SK-N-SH (cell line): Measurements from ENCODE around the gene FOXK2. TPM values are rescaled to one million over a fixed set of nuclear protein-coding genes. Genes with fewer than 3 reads are reported as not detected.

Source experiments
- CTCF ChIA-PET: fragments of 300-600, 350-600 bp; formaldehyde crosslinking; extraction: SDS; loops from one replicate; lab custom pipeline; 2021; lab: Yijun Ruan, JAX
- POLR2A ChIA-PET: fragments of 350-600 bp; sonication (Branson Sonifier 250); formaldehyde crosslinking; extraction: SDS; loops from one replicate; lab custom pipeline; 2020; ENCODE audit warnings: antibody characterized with exemption, inconsistent platforms; lab: Yijun Ruan, JAX
- DNase-seq: peaks from one replicate; pipeline ENCODE4 v3.0.0; 2012
- H2AFZ ChIP-seq: fragments of 200-600 bp; sonication (generic); 2 replicates; pipeline ENCODE4 v1.8.1; 2016; ENCODE audit warnings: antibody characterized with exemption, mild to moderate bottlenecking, low read depth
- H3F3A ChIP-seq: fragments of 200-600 bp; sonication (generic); replicated peaks from 2 replicates; pipeline ENCODE3; 2016; ENCODE audit warnings: antibody characterized with exemption, mild to moderate bottlenecking; ENCODE audit not compliant: insufficient read depth
- H3K27ac ChIP-seq, 2 experiments: fragments of 200-500 bp in 1 of 2; fragments of 200-600 bp in 1 of 2; sonication (Bioruptor generic) in 1 of 2; sonication (generic), shearing (Covaris generic) in 1 of 2; 2 replicates each; pipeline versions ENCODE4 v1.5.1 to v1.6.1; 2014 to 2016; ENCODE audit warnings: low read depth in 2 of 2, inconsistent platforms in 1 of 2, low read length in 1 of 2, mild to moderate bottlenecking in 1 of 2, mixed read lengths in 1 of 2
- H3K27me3 ChIP-seq: fragments of 200-600 bp; sonication (generic), shearing (Covaris generic); 2 replicates; pipeline ENCODE4 v1.6.1; 2016; ENCODE audit warnings: mixed run types; ENCODE audit not compliant: insufficient read depth
- H3K36me3 ChIP-seq, 2 experiments: fragments of 200-500 bp in 1 of 2; fragments of 200-600 bp in 1 of 2; sonication (Bioruptor generic) in 1 of 2; sonication (generic) in 1 of 2; replicated peaks in 1 of 2; 2 replicates each; pipeline versions ENCODE3 to v1.5.1; 2014 to 2016; ENCODE audit warnings: low read length in 1 of 2, mild to moderate bottlenecking in 1 of 2; ENCODE audit not compliant: insufficient read depth in 2 of 2, control insufficient read depth in 1 of 2
- H3K4me1 ChIP-seq, 2 experiments: fragments of 200-500 bp in 1 of 2; fragments of 200-600 bp in 1 of 2; sonication (Bioruptor generic) in 1 of 2; sonication (generic), shearing (Covaris generic) in 1 of 2; 2 replicates each; pipeline versions ENCODE4 v1.5.1 to v1.6.1; 2014 to 2016; ENCODE audit warnings: low read depth in 1 of 2, low read length in 1 of 2, mixed run types in 1 of 2; ENCODE audit not compliant: insufficient read depth in 2 of 2, control insufficient read depth in 1 of 2
- H3K4me2 ChIP-seq: fragments of 200-600 bp; sonication (generic), shearing (Covaris generic); 2 replicates; pipeline ENCODE4 v1.6.1; 2017; ENCODE audit warnings: mixed run types
- H3K4me3 ChIP-seq, 2 experiments: fragments of 200-500 bp in 1 of 2; fragments of 200-600 bp in 1 of 2; sonication (Bioruptor generic) in 1 of 2; sonication (generic), shearing (Covaris generic) in 1 of 2; 2 replicates each; pipeline versions ENCODE4 v1.5.1 to v1.8.1; 2014 to 2016; ENCODE audit warnings: low read depth in 2 of 2, inconsistent platforms in 1 of 2, low read length in 1 of 2, mild to moderate bottlenecking in 1 of 2, mixed read lengths in 1 of 2, moderate library complexity in 1 of 2
- H3K79me2 ChIP-seq: fragments of 200-600 bp; sonication (generic); 2 replicates; pipeline ENCODE4 v1.8.1; 2017; ENCODE audit warnings: mild to moderate bottlenecking; ENCODE audit not compliant: insufficient read depth
- H3K9ac ChIP-seq: fragments of 200-600 bp; sonication (generic); 2 replicates; pipeline ENCODE4 v1.6.1; 2017; ENCODE audit warnings: mixed run types
- H3K9me2 ChIP-seq: fragments of 200-600 bp; sonication (generic); 2 replicates; pipeline ENCODE4 v1.6.1; 2017; ENCODE audit warnings: mixed run types
- H3K9me3 ChIP-seq: fragments of 200-600 bp; sonication (generic); 2 replicates; pipeline ENCODE4 v1.6.1; 2017; ENCODE audit warnings: mixed run types, mild to moderate bottlenecking, moderate library complexity
- H4K20me1 ChIP-seq: fragments of 200-600 bp; sonication (generic); 2 replicates; pipeline ENCODE4 v1.6.1; 2017; ENCODE audit warnings: mild to moderate bottlenecking, mixed run types; ENCODE audit not compliant: insufficient read depth
- FOXJ3 ChIP-seq: sonication (generic); formaldehyde crosslinking; IDR thresholded peaks from 2 replicates; pipeline ENCODE4 v1.5.1; 2020; ENCODE audit warnings: mild to moderate bottlenecking, missing genetic modification reagents
- FOXM1 ChIP-seq: IDR thresholded peaks from 2 replicates; pipeline ENCODE4 v1.4.0; 2012; ENCODE audit warnings: low read depth, mild to moderate bottlenecking
- GATA2 ChIP-seq: sonication (generic); formaldehyde crosslinking; IDR thresholded peaks from 2 replicates; pipeline ENCODE4 v1.5.0; 2020; ENCODE audit warnings: mild to moderate bottlenecking, missing genetic modification reagents
- NRF1 ChIP-seq: IDR thresholded peaks from 2 replicates; pipeline ENCODE4 v1.6.1; 2012; ENCODE audit warnings: low read depth, mild to moderate bottlenecking, low read length
- POLR2AphosphoS5 ChIP-seq: IDR thresholded peaks from 2 replicates; pipeline ENCODE4 v1.6.1; 2012; ENCODE audit warnings: low read depth, low read length
- SIN3A ChIP-seq: IDR thresholded peaks from 2 replicates; pipeline ENCODE4 v1.6.1; 2012; ENCODE audit warnings: low read depth, mild to moderate bottlenecking, low read length, moderate library complexity, borderline replicate concordance
- SMC3 ChIP-seq: IDR thresholded peaks from 2 replicates; pipeline ENCODE4 v1.6.1; 2012; ENCODE audit warnings: low read depth, low read length, improper control_type of control experiment
- TCF12 ChIP-seq: IDR thresholded peaks from 2 replicates; pipeline ENCODE4 v1.4.0; 2012
- TEAD4 ChIP-seq: IDR thresholded peaks from 2 replicates; pipeline ENCODE4 v1.4.0; 2012; ENCODE audit warnings: mild to moderate bottlenecking, borderline replicate concordance; ENCODE audit not compliant: insufficient read depth
- WGBS: methylation state at CpG from one replicate; pipeline ENCODE4 v1.1.6; 2017; ENCODE audit warnings: low lambda C conversion rate; 5-methylcytosine and 5-hydroxymethylcytosine counted together
- polyA plus RNA-seq, 3 experiments: library from polyadenylated mRNA; depleted of rRNA; stranded (reverse); fragments of >200 nt; gene quantifications; 2 replicates each; pipeline ENCODE4 v1.2.3, GENCODE V29; 2012
- TF ChIP-seq, protein P1 (sequence below): fragments of 200-600 bp; sonication (generic); IDR thresholded peaks from 2 replicates; pipeline ENCODE4 v1.6.1; 2017; ENCODE audit warnings: antibody characterized with exemption, mild to moderate bottlenecking, moderate library complexity
- TF ChIP-seq, protein P2 (sequence below): IDR thresholded peaks from 2 replicates; pipeline ENCODE4 v1.4.0; 2012; ENCODE audit warnings: low read depth, borderline replicate concordance
- TF ChIP-seq, protein P3 (sequence below): fragments of 150-350 bp; IDR thresholded peaks from 2 replicates; pipeline ENCODE4 v1.6.1; 2016; ENCODE audit warnings: mild to moderate bottlenecking, low read depth, low read length
- TF ChIP-seq, protein P4 (sequence below): fragments of 150-350 bp; IDR thresholded peaks from 2 replicates; pipeline ENCODE4 v1.6.1; 2017; ENCODE audit warnings: antibody characterized with exemption, low read length, low read depth, borderline replicate concordance

FOXK2 gene
- polyA plus RNA-seq, 1 of the 3 experiments (the other 2 are of a cell fraction) = 36.4 TPM

DNA sequence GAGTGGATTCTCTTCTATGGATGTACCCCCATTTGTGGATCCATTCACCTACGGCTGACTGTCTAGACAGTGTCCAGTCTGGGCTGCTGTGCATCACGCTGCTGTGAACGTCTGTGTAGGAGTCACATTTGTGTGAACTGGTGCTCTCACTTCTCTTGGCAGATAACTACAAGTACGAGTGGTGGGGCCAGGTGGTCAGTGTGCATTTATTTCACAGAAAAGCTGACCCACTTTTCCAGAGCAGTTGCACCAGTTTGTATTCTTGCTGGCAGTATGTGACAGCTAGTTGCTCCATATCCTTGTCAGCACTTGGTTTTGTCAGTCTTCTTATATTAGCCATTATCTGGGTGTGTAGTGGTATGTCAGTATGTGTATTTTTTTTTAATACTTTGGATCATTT, 28.4 kb downstream of the FOXK2 start:
- ChIA-PET CTCF (interaction anchor here (0.9 to 1.3 kb wide), 3 partner anchors 12 to 82 kb away, joined by 3 to 4 read pairs (median 3); no protein-coding TSS in a partner anchor), POLR2A (no interaction called here)
- H3K9me3 ChIP-seq = no peaks in the 10 kb centered on the region
- DNase-seq = no peak
- TF ChIP-seq FOXJ3 (CRISPR knock-in tag) (no peak), GATA2 (no peak), FOXM1 (no peak), TCF12 (no peak), POLR2AphosphoS5 (no peak), TEAD4 (no peak), NRF1 (no peak), SIN3A (no peak), SMC3 (no peak)
- TF ChIP-seq, protein P1, sequence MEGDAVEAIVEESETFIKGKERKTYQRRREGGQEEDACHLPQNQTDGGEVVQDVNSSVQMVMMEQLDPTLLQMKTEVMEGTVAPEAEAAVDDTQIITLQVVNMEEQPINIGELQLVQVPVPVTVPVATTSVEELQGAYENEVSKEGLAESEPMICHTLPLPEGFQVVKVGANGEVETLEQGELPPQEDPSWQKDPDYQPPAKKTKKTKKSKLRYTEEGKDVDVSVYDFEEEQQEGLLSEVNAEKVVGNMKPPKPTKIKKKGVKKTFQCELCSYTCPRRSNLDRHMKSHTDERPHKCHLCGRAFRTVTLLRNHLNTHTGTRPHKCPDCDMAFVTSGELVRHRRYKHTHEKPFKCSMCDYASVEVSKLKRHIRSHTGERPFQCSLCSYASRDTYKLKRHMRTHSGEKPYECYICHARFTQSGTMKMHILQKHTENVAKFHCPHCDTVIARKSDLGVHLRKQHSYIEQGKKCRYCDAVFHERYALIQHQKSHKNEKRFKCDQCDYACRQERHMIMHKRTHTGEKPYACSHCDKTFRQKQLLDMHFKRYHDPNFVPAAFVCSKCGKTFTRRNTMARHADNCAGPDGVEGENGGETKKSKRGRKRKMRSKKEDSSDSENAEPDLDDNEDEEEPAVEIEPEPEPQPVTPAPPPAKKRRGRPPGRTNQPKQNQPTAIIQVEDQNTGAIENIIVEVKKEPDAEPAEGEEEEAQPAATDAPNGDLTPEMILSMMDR = no peak
- TF ChIP-seq, protein P2, sequence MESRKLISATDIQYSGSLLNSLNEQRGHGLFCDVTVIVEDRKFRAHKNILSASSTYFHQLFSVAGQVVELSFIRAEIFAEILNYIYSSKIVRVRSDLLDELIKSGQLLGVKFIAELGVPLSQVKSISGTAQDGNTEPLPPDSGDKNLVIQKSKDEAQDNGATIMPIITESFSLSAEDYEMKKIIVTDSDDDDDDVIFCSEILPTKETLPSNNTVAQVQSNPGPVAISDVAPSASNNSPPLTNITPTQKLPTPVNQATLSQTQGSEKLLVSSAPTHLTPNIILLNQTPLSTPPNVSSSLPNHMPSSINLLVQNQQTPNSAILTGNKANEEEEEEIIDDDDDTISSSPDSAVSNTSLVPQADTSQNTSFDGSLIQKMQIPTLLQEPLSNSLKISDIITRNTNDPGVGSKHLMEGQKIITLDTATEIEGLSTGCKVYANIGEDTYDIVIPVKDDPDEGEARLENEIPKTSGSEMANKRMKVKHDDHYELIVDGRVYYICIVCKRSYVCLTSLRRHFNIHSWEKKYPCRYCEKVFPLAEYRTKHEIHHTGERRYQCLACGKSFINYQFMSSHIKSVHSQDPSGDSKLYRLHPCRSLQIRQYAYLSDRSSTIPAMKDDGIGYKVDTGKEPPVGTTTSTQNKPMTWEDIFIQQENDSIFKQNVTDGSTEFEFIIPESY = no peak
- TF ChIP-seq, protein P3, sequence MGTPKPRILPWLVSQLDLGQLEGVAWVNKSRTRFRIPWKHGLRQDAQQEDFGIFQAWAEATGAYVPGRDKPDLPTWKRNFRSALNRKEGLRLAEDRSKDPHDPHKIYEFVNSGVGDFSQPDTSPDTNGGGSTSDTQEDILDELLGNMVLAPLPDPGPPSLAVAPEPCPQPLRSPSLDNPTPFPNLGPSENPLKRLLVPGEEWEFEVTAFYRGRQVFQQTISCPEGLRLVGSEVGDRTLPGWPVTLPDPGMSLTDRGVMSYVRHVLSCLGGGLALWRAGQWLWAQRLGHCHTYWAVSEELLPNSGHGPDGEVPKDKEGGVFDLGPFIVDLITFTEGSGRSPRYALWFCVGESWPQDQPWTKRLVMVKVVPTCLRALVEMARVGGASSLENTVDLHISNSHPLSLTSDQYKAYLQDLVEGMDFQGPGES = no peak
- TF ChIP-seq, protein P4, sequence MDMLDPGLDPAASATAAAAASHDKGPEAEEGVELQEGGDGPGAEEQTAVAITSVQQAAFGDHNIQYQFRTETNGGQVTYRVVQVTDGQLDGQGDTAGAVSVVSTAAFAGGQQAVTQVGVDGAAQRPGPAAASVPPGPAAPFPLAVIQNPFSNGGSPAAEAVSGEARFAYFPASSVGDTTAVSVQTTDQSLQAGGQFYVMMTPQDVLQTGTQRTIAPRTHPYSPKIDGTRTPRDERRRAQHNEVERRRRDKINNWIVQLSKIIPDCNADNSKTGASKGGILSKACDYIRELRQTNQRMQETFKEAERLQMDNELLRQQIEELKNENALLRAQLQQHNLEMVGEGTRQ = no peak
- no peaks in the 10 kb centered on the region for H3K9me2 ChIP-seq
- H3K4me1 ChIP-seq = peaks cover 7 to 24% of the 10 kb centered on the region in 2 experiments; a peak in 2 of 4 replicates
- H3K9ac ChIP-seq = no peak overlapping the region
- H3F3A ChIP-seq = peaks cover 16% of the 10 kb centered on the region
- no peak overlapping the region for H3K27ac ChIP-seq
- peaks cover 100% of the 10 kb centered on the region for H3K79me2 ChIP-seq
- no peaks in the 10 kb centered on the region for H3K27me3 ChIP-seq
- no peak overlapping the region for H3K4me3 ChIP-seq
- H3K4me2 ChIP-seq = no peak overlapping the region
- no peak overlapping the region for H2AFZ ChIP-seq
- 93% methylated on average over 4 of the region's 4 CpGs for WGBS
- peaks cover 97% of the 10 kb centered on the region for H4K20me1 ChIP-seq
- H3K36me3 ChIP-seq = peaks cover 0 to 5% of the 10 kb centered on the region in 2 experiments
